GM12873 (cell line): ENCODE results near the gene COL6A5.

Experiments used
- CTCF ChIP-seq: IDR thresholded peaks from 2 replicates; pipeline ENCODE4 v1.5.1; 2012; ENCODE audit warnings: low read depth, mild to moderate bottlenecking, moderate library complexity, low read length, control low read depth; ENCODE audit not compliant: insufficient read depth; ENCODE audit errors: missing control alignments

Gene COL6A5

DNA sequence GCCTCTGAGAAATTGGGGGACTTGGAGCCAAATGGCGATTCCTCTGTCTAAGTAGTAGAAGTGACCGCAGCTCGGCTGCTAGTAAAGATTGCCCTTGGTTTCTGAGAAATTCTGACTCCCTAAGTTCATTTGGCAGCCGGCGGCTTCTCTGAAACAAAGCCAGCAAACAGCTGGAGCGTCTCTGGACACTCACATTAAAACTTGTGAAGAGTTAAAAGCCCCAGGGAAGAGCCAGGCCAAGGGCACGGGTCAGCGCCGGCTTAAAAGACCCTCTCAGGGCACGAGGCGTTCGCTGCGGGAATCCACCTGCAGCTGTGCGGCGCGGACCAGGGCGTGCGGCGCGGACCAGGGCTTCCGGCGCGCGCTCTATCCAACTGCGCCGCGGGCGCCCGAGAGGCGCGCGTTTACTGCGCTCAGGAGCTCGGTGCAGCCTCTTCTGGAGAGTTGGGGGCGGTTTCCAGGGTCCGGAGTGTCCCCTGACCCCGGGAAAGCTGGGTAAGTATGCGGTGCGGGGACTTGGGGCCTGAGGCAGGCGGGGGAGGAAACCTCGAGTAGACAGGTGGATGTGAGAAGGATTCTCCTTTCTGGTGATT lies at the start of gene COL6A5:
COL6A5 (plus strand) TSS at position 186 of the 593 bp plus-strand sequence. CDS start 27,967 bp downstream, outside the sequence.
- no peak for TF ChIP-seq CTCF

DNA sequence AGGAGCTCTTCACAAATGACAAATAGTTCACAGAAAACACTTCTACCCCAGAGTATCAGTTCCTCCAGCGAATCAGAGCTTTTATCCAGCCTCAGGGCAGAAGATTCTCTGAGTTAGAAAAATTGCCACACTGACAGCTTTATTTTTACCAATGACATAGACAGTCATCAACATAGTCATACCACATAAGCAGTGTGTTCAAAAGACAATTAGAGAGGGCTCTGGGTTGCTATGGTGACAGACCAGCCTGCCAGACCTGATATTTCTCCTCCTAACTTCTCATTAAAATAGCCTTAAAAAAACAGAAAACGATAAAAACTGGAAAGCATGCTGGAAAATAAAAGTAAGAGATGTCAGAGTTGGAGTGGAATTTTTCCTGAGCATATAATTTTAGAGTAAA lies 45.9 kb upstream of the COL6A5 start:
- no peak for TF ChIP-seq CTCF

- TF ChIP-seq CTCF = no peak
Measured at GRCh38 chr3:130300888-130301287, 44.6 kb upstream of the COL6A5 start.

- no peak for TF ChIP-seq CTCF
Measured at GRCh38 chr3:130310109-130310508, 35.4 kb upstream of the COL6A5 start.

DNA sequence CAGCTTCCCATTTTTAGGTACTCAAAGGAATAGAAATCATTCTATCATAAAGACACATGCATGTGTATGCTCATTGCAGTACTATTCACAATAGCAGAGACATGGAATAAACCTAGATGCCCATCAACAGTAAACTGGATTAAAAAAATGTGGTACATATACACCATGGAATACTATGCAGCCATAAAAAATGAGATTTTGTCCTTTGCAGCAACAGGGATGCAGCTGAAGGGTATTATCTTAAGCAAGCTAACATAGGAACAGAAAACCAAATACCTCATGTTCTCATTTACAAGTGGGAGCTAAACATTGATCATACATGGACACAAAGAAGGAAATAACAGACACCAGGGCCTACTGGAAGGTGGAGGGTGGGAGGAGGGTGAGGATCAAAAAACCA lies 33.1 kb upstream of the COL6A5 start:
- no peak for TF ChIP-seq CTCF

- no peak for TF ChIP-seq CTCF
Measured at GRCh38 chr3:130316169-130316568, 29.3 kb upstream of the COL6A5 start.

DNA sequence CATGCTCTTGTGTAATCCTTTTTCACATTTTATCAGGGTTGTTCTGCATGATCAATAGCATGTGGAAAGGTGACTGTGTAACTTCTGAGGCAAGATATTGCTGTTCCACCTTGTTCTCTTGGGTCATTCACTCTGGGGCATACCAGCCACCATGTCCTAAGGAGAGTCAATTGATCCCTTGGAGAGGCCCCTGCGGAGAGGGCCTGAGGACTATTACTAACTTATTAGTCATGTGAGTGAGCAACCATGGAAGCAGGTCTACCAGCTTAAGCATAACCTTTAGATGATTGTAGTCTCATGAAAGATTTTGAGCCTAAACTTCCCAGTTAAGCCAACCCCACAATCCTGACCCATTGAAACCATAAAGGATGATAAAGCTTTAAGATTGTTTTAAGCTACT lies 22.0 kb upstream of the COL6A5 start:
- no peak for TF ChIP-seq CTCF
